ENCODE measurements around the gene C6orf47.
A peak's percentile ranks its signal among the peaks of the same experiment; 100 is the strongest.

C6orf47 gene

DNA sequence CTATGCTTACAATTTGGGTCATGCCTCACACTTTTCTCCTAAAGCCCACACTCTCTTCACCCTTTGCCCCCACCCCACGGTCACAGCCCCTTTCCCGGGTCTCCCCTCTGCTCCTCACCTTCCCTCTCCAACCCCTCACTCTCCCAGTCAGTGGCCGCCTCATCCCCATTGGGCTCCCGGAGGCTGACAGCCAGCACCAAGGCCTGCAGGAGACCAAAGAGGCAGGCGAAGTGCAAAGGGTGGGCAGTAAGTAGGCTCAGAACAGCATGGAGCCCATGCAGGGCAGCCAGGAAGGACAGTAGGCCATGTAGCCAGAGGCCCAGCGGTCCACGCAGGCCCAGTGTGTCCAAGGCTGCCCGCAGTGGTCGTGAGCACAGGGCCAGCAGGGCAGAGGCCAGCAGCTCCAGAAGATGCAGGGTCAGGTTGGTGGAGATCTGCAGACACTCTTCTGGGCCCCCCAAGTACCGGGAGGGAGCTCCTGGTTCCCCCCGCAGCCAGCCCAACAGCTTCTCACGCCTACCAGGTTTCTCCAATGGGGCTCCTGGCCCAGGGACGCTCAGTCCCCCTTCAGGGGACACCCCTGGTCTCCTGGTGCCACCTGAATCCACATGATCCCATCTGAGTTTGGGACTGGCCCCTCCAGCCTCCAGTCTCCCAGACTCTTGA lies 1.5 kb downstream of the C6orf47 start:
- no peak for DNase-seq

DNA sequence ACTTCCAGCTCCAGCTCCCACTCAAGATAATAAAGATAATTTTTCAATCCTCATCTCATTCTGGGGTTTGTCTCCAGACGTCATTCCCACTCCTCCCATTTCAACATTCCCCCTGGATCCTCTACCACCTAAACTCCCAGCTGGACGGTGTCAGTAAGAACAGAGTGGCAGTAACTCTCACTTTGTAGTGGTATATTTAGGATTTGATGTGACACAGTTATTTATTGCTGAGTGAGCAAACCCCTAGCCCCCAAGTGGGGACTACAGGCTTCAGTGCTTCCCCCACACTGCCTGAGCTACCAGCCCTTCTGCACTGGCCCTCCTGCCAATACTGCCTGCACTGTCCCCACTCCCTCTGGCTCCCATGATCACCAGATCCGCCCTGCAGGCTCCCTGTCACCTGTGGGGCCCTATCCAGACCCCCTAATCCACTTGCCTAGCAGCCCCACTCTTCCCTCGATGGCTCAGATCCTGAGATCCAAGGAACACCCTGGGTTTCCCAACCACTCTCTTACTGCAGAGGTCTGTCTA lies 2.4 kb downstream of the C6orf47 start:
- no peak for DNase-seq

DNA sequence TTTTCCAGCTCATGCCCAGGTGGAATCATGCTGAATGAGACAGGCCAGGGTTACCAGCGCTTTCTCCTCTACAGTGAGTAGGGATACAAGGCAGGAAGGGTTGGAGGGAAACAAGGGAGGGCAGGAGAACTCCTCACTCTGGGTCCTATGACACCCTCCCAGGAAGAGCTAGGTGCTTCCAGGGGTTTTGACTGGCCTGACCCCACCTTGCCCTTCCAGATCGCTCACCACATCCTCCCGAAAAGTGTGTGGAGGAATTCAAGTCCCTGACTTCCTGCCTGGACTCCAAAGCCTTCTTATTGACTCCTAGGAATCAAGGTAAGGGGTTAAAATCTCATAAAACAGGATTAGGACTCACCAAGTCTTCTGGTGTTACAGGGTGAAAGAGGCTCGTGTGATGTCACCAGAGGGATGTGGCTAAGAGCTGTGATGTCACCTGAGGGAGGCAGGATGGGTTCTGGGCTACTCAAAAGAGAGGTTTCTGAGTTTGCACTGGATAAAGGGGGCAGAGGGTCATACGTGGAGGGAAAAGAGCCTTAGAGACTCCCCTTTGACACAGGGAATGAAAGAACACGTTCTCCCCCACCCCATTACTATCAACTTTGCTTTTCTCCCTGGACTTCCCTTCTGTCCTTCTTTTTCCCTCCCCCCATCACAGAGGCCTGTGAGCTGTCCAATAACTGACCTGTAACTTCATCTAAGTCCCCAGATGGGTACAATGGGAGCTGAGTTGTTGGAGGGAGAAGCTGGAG lies 3.0 kb downstream of the C6orf47 start:
- no peak for DNase-seq

DNA sequence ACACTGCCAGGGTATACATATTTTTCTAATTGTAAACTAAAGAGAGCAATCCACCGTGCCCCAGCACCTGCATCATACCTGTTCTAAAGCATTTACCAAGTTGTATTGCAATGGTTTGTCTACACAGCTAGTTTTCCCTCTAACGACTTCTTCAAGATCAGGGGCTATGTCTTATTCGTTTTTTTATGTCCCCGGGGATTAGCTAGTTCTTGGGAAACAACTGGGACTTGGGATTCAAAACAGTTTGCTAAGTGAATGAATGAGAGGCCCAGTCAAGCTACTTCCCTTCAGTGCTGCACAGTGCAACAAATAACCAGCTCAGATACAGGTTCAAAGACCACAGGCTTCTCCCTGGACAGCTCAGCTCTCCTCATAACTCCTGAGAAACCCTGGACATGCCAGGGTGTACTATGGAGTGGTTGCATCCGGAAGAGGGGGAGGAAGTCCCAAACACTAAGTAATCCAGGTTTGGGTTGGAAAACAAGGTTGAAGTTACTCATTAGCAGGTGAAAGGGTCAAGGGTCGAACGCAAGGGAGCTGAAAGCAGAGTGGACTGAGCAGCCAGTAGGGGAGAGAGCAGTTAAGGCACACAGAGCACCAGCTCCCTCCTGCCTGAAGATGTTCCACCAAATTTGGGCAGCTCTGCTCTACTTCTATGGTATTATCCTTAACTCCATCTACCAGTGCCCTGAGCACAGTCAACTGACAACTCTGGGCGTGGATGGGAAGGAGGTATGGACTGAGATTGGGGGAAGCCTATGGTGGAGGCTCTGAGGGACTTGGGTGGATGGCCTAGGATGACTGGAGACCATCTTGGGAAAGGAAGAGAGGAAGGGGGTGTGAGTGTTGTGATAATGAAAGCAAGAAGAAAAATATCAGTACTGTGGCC lies 5.0 kb downstream of the C6orf47 start, which contains the start of gene APOM:
Gene APOM, plus strand, starts transcription at position 546 of the 889 bp plus-strand sequence. Its CDS starts 73 bp downstream, at position 619.
- no peak for DNase-seq

DNA sequence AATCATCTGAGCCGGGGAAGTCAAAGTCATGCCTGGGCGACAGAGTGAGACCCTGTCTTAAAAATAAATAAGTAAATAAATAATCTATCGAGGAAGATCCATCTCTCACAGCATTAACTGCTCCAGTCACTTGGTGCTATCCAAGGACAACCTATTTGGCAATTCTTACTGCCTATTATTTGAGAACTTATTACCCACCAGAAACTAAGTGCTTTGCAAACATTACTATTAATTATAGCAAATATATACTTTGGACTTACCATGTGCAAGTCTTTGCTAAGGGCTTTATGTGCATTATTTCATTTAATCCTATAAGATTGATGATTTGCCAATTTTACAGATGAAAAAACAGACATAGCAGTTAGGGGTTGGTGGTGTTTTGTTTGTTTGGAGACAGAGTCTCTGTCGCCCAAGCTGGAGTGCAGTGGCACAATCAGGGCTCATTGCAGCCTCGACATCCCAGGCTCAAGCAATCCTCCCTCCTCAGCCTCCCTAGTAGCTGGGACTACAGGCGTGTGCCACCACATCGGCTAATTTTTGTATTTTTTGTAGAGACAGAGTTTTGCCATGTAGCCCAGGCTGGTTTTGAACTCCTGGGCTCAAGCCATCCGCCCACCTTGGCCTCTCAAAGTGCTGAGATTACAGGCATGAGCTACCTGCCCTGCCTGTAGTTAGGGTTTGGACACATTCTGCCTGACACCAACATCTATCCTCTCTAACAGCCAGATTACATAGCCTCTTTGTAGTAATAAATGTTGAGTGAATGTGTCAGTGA lies 5.8 kb downstream of the C6orf47 start:
- DNase-seq, result no peak

DNA sequence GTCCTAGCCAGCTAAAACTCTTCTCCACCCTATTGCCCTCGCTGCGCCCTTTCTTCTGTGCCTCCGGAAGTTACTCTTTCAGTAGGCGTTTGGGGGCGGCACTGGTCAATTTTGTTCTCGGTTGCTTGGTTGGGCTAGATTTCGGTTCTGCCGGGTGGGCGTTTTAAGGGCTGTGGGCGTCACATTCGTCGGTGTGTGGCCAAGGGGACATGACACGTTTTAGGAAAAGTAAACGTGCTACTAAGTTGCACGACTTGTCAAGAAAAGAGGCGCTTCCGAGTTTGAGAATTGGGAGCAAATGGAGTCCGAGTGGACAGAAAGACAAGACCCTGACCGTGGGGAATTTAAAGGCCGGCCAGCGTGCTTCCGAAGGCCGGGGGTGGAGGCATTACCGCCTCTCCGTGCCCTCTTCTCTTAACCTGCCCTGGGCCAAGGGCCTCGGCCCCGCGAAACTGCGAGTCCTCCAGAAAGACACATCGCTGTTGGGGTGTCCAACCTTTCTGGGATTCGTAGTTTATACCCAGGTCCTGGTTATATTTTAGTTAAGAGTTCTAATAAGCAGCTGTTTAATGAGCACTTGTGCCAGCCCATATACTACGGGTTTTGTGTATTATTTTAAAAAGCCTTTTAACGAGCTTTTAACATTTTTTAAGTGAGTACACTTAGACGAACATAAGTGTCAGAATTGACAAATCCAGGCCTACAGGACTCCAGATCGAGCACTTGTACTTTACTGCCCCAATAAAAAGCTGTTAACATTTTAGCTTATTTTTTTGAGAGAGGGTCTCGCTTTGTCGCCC lies 7.5 kb downstream of the C6orf47 start:
- peak; percentile 93 to 96 for DNase-seq

DNA sequence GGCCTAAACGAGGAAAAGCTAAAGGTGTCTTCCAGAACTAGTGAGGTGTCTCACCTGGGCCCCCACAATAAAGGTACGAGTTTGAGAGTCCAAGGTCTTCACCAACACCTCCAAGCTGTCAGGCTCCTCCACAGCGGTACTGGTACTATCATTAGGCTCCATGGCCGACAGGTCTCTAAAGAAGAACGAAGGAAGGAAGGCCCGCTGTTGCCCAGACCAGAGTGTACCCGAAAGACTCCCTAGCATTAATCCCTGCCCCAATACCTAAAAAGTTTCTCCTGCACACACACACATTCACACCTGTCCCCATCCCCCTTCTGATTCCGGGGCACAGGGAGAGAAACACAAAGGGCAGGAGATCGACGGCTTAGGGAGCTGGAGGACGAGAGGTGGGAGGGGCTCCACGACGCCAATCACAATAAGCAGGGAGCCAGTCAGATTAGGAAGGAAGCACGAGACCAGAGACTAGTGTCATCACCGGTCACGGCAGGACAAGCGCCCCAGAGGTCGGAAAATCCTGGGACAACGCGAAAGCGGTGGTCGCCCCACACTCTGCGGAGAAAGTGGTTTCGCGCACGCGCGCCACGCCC lies 8.9 kb downstream of the C6orf47 start:
- DNase-seq, result peak; percentile 47 to 58

DNA sequence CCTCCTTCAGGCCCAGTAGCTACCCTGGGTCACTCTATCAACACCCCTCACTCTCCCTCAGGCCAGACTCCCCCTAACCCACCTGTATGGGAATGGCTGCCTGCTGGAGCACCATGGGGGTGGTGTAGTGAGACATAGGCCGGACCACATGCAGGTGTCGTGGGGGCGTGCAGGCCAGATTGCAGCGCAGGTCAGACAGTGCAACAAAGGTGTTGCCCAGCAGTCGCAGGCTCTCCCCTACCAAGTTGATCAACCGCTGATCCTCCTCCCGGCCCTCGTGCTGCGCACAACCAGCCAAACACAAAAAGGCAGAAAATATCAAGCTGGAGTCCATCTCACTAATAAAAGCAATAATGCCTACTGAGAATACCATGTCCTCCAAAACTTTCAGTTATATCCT lies 15.3 kb downstream of the C6orf47 start:
- DNase-seq, result no peak

DNA sequence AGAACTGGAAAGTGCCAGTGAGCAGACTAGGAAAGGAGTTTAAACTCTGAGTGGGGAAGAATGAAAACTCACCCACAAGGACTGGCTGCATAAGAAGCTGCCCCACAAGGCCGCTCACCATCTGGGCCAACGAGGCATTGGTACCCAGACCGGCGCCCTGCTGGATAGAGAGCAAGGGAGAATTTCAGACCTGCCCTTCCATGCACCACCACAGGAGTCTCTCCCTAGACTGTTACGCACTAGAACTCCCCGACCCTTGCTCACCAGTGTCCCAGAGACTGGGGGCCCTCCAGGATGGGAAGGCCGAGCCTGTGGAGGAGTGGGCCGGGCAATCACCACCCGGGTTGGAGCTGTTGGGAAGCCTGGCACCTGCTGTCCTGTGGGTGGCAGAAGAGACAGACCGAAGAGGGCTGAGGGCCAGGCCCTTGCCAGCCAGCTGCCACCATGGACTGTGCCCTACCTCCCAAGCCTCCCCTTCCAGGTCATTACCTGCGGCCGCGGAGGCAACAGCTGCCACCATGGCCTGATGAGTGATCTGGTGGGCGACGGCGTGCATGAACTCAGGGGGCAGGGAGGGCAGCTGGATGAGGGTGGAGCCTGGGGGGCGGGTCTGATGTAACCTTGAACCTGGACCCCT lies 16.6 kb downstream of the C6orf47 start:
- DNase-seq, result no peak

DNA sequence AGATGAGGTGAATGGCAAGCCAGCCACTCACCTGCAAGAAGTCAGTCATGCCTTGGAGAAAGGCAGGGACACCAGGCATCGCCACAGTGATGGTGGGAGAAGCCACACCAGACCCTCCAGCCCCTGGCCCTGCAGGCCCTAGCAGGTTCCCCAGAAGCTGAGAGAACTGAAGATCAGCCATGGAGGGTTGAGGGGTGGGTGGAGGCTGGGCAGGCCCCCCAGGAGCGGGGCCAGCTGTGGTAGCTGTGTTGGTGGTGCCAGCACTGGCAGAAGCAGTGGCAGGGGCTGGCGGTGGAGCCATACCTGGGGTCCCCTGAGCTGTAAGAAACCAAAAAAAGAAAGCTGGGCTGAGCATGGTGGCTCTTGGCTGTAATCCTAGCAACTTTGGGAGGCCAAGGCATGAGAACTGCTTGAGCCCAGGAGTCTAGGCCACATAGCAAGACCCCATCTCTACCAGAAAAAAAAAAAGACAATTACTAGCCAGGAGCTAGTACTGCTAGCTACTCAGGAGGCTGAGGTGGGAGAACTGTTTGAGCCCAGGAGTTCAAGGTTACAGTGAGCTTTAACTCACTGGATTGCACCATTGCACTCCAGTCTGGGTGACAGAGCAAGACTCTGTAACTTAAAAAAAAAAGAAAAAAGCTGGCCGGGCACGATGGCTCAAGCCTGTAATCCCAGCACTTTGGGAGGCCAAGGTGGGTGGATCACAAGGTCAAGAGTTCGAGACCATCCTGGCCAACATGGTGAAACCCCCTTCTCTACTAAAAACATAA lies 17.6 kb downstream of the C6orf47 start:
- DNase-seq, result no peak

DNA sequence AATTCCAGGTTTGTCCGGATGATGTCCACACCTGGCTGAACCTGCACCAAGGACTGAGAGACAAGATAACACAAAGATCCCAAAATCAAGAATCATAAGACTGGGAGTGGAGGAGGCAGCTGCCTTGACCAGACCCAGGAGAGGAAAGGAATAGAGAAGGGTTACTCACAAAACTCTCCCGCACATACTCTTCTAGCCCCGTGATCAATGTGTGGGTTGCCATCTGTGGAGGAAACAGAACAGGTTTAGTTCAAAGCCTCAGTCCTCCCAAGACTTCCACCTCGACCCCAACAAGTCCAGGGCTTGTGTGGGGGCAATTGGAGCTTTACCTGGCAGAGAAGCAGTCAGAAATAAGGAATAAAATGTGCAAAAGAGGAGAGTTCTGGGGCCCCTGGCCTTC lies 19.2 kb downstream of the C6orf47 start:
- no peak for DNase-seq

DNA sequence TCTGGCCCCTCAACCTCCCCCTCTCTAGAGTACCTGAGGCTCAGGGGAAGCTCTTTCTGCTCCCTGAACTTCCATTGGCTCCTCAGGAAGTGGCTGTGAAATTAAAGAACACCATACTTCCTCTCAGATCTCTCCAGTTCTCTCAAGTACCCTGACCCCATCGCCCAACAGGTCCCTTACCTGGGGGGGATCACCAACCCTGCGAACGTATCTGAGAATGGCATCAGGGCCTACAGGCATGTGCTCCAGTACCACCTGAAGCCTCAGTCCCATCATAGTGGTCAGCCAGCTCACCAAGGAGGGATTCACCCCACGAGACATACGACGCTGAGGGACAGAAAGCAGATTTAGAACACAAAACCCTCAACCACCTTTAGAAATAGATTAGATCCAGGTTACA lies 20.0 kb downstream of the C6orf47 start:
- no peak for DNase-seq

DNA sequence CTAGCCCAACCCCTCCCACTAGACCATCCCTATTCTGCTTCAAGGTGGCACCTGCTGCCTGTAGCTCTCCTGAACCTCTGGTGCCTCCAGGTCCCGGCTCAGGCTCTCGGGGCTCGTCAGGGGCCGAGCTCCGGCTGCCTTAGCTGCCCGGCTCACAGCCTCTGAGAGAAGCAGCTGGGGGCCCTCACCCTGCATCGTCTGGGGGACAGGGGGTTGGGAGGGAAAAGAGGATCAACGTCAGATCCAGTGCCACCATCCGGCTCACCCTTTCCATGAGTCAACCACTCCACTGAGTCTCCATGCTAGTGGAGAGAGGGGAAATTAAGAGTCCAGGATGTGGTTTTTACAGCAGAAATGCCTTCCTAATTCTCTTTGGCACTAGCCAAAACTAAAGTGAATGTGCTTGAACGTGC lies 21.1 kb downstream of the C6orf47 start:
- no peak for DNase-seq

DNA sequence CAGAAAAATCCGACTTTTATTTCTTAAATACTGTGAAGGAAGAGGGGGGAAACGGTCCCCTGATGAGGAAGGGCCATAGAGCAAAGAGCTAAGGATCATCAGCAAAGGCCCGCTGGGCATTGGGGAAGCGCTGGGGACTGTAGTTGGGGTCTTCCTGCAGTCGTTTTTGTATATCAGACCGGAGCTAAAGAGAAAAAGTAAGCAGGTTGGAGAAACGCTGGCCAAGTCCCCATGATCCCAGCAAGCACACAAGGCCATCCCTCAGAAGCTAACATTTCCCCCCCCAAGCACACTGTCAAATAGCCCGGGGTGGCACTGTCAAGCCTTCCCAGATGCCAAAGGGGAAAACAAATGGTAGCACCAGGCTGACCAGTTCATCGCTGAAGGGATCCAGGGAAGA lies 21.5 kb downstream of the C6orf47 start:
- DNase-seq, result no peak

DNA sequence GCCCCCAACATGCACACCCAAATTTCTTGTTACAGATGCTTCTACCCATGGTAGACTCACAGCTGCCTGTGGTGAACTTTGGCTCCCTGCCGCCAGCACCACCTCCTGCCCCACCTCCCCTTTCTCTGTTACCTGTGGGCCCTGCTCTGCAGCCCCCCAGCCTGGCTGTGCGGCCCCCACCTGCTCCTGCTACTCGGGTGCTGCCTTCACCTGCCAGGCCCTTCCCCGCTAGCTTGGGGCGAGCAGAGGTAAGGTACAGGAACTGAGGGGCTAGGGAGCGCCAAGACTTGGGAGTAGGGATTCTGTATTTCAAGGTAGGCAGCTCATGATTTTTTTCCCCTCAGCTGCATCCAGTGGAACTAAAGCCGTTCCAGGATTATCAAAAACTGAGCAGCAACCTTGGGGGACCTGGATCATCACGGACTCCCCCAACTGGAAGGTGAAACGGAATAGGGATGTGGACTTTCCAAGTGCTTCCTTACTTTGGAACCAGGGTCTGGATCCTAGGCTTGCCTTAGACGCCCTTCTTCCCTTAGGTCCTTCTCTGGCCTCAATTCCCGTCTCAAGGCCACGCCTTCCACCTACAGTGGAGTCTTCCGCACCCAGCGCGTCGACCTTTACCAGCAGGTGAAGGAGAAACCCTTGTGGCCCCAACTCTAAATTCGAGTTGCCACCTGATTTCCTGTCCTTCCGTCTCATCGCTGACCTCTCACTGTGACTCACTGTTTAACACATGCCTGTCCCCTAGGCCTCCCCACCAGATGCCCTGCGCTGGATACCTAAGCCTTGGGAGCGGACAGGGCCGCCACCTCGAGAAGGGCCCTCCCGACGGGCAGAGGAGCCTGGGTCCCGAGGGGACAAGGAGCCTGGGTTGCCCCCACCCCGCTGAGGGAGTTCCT lies 23.6 kb downstream of the C6orf47 start:
- no peak for DNase-seq

DNA sequence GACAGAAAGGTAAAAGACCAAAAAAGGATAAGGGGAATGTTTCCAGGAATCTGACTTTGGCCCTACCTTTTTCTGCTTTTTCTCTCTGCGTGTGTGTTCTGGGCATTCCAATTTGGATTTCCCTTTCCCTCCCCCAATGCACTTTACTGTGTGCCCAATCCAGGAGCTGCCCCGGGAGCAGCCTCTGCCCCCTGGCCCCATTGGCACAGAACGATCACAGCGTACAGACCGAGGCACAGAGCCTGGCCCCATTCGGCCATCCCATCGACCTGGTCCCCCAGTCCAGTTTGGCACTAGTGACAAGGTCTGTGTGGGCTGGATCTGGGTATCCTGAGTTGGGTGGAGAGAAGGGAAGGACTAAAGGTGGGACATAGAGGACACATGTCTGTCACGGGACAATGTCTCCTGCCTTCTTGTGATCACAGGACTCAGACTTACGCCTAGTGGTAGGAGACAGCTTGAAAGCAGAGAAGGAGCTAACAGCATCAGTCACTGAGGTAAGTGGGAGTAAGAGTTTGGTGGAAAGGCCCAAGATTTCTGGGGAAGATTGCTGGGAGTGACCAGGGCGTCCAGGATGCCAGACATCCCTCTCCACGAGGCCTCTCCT lies 25.5 kb downstream of the C6orf47 start:
- DNase-seq, result no peak

DNA sequence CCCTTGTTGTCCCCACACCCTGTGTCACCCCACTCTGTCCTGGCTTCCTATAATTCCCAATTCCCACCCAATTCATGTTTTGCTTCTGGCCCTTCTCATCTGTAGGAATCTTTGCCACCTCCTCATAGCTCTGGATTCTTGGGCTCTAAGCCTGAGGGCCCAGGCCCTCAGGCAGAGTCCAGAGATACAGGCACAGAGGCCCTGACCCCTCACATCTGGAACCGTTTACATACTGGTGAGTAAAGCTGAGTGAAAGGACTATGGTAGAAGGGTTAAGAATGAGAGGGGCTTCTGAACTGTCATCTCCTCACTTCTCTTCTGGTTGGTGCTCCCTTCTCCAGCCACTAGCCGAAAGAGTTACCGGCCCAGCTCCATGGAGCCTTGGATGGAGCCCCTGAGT lies 26.4 kb downstream of the C6orf47 start:
- DNase-seq, result no peak

DNA sequence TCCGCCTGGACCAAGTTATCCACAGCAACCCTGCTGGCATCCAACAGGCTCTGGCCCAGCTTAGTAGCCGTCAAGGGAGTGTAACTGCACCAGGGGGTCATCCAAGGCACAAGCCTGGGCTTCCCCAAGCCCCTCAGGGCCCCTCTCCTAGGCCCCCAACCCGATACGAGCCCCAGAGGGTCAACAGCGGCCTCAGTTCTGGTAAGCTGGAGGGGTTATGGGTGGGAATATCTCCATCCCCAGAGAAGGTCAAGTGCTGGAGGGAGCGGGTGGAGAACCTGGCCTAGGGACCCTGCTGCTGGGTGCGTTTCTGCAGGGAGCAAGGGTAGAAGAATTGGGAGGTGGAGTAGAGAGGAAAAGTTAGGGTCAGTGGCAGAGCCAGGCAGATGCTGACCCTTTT lies 27.1 kb downstream of the C6orf47 start:
- no peak for DNase-seq

All from NCI-H524 (cell line).